Mesendoderm (in vitro differentiated cells): ENCODE results near the gene FANCC. TPM values are rescaled to one million over a fixed set of nuclear protein-coding genes. Genes with fewer than 3 reads are reported as not detected.

Source experiments
- DNase-seq: peaks from one replicate; pipeline ENCODE4 v3.0.0; 2013
- H2AK5ac ChIP-seq: 2 replicates; pipeline ENCODE4 v1.6.1; 2013; ENCODE audit warnings: low read length, inconsistent platforms
- H2BK120ac ChIP-seq: 2 replicates; pipeline ENCODE4 v1.6.1; 2013; ENCODE audit warnings: low read depth, mild to moderate bottlenecking, low read length, moderate library complexity, mixed read lengths
- H2BK15ac ChIP-seq: replicated peaks from 2 replicates; pipeline ENCODE4 v1.6.1; 2013; ENCODE audit warnings: low read depth, mild to moderate bottlenecking, moderate library complexity
- H2BK5ac ChIP-seq: 2 replicates; pipeline ENCODE4 v1.6.1; 2013; ENCODE audit warnings: low read length, inconsistent platforms
- H3K18ac ChIP-seq: 2 replicates; pipeline ENCODE4 v1.6.1; 2013; ENCODE audit warnings: mild to moderate bottlenecking, low read length, mixed read lengths
- H3K23ac ChIP-seq: one replicate; pipeline ENCODE4 v1.6.1; 2013; ENCODE audit warnings: low read length
- H3K27ac ChIP-seq: 2 replicates; pipeline ENCODE4 v1.5.1; 2013; ENCODE audit warnings: low read depth, mild to moderate bottlenecking, inconsistent platforms, low read length, moderate library complexity
- H3K27me3 ChIP-seq: 2 replicates; pipeline ENCODE4 v1.6.1; 2013; ENCODE audit warnings: low read length, control low read depth, mild to moderate bottlenecking, inconsistent platforms; ENCODE audit not compliant: insufficient read depth, poor library complexity
- H3K36me3 ChIP-seq: 2 replicates; pipeline ENCODE4 v1.6.1; 2013; ENCODE audit warnings: low read length, inconsistent platforms; ENCODE audit not compliant: control insufficient read depth, insufficient read depth
- H3K4ac ChIP-seq: one replicate; pipeline ENCODE4 v1.6.1; 2013; ENCODE audit warnings: low read depth, mild to moderate bottlenecking, low read length, moderate library complexity
- H3K4me1 ChIP-seq: 2 replicates; pipeline ENCODE4 v1.6.1; 2013; ENCODE audit warnings: low read depth, low read length, inconsistent platforms; ENCODE audit not compliant: control insufficient read depth
- H3K4me2 ChIP-seq: 2 replicates; pipeline ENCODE4 v1.6.1; 2013; ENCODE audit warnings: low read length
- H3K4me3 ChIP-seq: 2 replicates; pipeline ENCODE4 v1.5.1; 2013; ENCODE audit warnings: mild to moderate bottlenecking, low read length
- H3K56ac ChIP-seq: one replicate; pipeline ENCODE4 v1.6.1; 2013; ENCODE audit warnings: low read length
- H3K79me1 ChIP-seq: 2 replicates; pipeline ENCODE4 v1.6.1; 2013; ENCODE audit warnings: low read length, inconsistent platforms
- H3K79me2 ChIP-seq: 2 replicates; pipeline ENCODE4 v1.6.1; 2013; ENCODE audit warnings: mild to moderate bottlenecking, low read length; ENCODE audit not compliant: control insufficient read depth, insufficient read depth
- H3K9ac ChIP-seq: 2 replicates; pipeline ENCODE4 v1.6.1; 2013; ENCODE audit warnings: low read length, inconsistent platforms
- H4K5ac ChIP-seq: one replicate; pipeline ENCODE4 v1.6.1; 2013; ENCODE audit warnings: low read length
- H4K8ac ChIP-seq: one replicate; pipeline ENCODE4 v1.6.1; 2013; ENCODE audit warnings: low read depth, mild to moderate bottlenecking, control low read depth, low read length, moderate library complexity
- WGBS: extraction: QIAGEN DNeasy Blood & Tissue Kit; methylation state at CpG from one replicate; pipeline ENCODE4 v1.1.7; 2013; ENCODE audit warnings: low lambda C conversion rate, missing lambda C conversion rate; ENCODE audit not compliant: insufficient coverage; ENCODE audit errors: extremely low coverage; 5-methylcytosine and 5-hydroxymethylcytosine counted together
- polyA plus RNA-seq, 2 experiments: library from polyadenylated mRNA; stranded (reverse); fragments of 200-250 nt; gene quantifications; one replicate each; pipeline ENCODE4 v1.2.3, GENCODE V29; 2013

FANCC gene, protein sequence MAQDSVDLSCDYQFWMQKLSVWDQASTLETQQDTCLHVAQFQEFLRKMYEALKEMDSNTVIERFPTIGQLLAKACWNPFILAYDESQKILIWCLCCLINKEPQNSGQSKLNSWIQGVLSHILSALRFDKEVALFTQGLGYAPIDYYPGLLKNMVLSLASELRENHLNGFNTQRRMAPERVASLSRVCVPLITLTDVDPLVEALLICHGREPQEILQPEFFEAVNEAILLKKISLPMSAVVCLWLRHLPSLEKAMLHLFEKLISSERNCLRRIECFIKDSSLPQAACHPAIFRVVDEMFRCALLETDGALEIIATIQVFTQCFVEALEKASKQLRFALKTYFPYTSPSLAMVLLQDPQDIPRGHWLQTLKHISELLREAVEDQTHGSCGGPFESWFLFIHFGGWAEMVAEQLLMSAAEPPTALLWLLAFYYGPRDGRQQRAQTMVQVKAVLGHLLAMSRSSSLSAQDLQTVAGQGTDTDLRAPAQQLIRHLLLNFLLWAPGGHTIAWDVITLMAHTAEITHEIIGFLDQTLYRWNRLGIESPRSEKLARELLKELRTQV
- polyA plus RNA-seq (2013, experiment 1 of 2) = 8.1 TPM
- polyA plus RNA-seq (2013, experiment 2 of 2) = 7.9 TPM

DNA sequence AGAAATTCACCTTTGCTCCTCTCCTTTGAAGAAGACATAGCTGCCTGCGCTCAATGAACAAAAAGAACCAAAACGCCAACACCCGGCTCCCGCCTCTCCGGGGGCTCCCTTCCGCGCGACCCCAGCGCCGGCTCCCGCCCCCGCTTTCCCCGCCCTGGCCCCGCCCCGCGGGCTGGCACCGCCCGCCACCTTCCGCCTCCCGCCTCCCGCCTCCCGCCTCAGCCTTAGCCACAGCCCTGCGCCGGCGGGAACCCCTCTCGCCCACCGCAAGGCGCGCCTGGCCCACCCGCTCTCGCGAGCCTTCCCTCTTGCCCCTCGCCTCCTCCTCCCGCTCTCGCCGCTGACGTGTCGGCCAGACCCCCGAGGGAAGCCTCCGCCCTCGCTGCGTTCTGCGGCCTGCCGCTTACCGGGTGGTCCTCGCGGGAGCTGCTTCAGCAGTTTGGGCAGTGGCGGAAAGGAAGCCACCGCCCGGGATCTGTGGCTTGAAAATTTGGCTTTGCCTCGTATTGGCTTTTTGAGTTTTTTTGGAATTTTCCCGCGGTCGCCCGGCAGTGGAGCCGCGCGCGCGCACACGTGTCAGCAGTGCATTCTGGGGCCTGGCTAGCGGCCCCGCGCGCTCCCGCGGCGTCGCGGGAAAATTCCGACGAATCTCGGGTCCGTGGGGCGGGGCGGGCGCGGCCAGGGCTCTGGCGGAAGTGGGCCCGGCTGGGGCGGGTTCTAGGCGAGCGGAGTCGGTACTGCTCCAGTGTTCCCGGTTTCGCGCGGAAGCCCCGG lies at the start of gene FANCC:
Gene FANCC, minus strand, starts transcription at position 591 of the 774 bp plus-strand sequence. CDS start 68,418 bp downstream, outside the sequence.
- peaks cover 3% of the 10 kb centered on the region for H3K79me1 ChIP-seq
- H3K4me1 ChIP-seq = no peaks in the 10 kb centered on the region
- H3K56ac ChIP-seq = peak within 1 kb of the TSS; percentile 93
- H3K27me3 ChIP-seq = no peaks in the 10 kb centered on the region
- H3K23ac ChIP-seq = no peak within 1 kb of the TSS
- H3K27ac ChIP-seq = peak within 1 kb of the TSS; percentile 96
- no peak within 1 kb of the TSS for H2BK15ac ChIP-seq
- H2BK5ac ChIP-seq = peak within 1 kb of the TSS; percentile 79
- H4K8ac ChIP-seq = peak within 1 kb of the TSS; percentile 77
- peak within 1 kb of the TSS; percentile 10 for H2BK120ac ChIP-seq
- peak within 1 kb of the TSS; percentile 69 for H3K4me2 ChIP-seq
- H2AK5ac ChIP-seq = no peak within 1 kb of the TSS
- H3K9ac ChIP-seq = peak within 1 kb of the TSS; percentile 97
- H3K36me3 ChIP-seq = no peaks in the 10 kb centered on the region
- H3K18ac ChIP-seq = peak within 1 kb of the TSS; percentile 88
- H3K4me3 ChIP-seq = peak within 1 kb of the TSS; percentile 73
- DNase-seq = peak; percentile 98
- WGBS = no CpG with 5 or more reads among the region's 89 CpGs
- H3K79me2 ChIP-seq = peaks cover 1% of the 10 kb centered on the region
- H4K5ac ChIP-seq = peak within 1 kb of the TSS; percentile 54
- H3K4ac ChIP-seq = peak within 1 kb of the TSS; percentile 74

DNA sequence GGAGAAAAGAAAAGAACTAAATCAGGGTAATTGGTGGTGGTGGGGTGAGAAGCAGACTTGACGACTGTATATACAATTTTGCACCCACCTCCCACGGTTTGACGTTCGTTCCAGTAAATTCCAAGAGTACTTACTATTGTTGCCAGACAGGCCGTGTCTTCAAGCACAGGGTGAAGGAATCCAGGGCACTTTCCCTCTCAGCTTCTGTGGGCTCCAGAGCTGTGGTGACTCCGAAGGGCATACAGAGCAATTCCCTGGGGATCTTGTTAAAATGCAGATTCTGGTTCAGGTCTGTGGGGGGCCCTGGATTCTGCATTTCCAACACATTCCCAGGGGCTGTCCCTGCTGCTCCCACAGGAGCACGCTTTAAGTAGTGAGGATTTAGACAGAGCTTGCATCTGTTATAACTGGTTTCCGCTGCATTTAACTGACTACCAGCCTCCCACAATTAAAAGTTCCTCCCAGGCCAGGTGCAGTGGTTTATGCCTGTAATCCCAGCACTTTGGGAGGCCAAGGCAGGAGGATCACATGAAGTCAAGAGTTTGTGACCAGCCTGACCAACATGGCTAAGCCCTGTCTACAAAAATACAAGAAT lies 49.3 kb upstream of the FANCC start:
- no peaks in the 10 kb centered on the region for H3K36me3 ChIP-seq
- H3K23ac ChIP-seq = no peak overlapping the region
- H2BK120ac ChIP-seq = no peak overlapping the region
- no peak overlapping the region for H4K5ac ChIP-seq
- peaks cover 3% of the 10 kb centered on the region for H3K4me1 ChIP-seq
- H4K8ac ChIP-seq = no peak overlapping the region
- H2AK5ac ChIP-seq = no peak overlapping the region
- no peak overlapping the region for H2BK15ac ChIP-seq
- H3K4me2 ChIP-seq = no peak overlapping the region
- H3K18ac ChIP-seq = no peak overlapping the region
- H3K27me3 ChIP-seq = no peaks in the 10 kb centered on the region
- H3K56ac ChIP-seq = no peak overlapping the region
- WGBS = no CpG with 5 or more reads among the region's 8 CpGs
- no peak overlapping the region for H3K27ac ChIP-seq
- H3K79me1 ChIP-seq = no peaks in the 10 kb centered on the region
- H2BK5ac ChIP-seq = no peak overlapping the region
- peak; percentile 80 for DNase-seq
- H3K79me2 ChIP-seq = no peaks in the 10 kb centered on the region
- no peak overlapping the region for H3K4ac ChIP-seq
- H3K4me3 ChIP-seq = no peak overlapping the region
- H3K9ac ChIP-seq = no peak overlapping the region

DNA sequence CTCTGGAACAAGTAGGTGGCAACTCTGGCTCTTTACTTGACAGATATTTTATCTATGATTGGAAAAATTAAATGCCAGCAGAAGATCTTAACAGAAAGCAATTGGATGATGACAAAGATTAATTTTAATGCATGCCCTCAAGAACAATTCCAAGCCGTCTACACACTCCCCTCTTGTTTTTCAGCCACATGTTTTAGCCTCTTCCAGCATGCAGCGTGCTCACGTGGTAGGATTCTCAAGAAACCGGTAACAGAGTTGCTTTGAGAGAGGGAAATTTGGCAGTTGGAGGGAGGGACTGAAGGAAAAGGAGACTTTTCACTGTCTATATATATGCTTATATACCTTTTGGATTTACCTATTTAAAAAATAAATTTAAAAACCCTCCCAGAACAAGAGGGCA lies 48.3 kb upstream of the FANCC start:
- Histone ChIP-seq H3K27ac (no peak overlapping the region), H3K36me3 (no peaks in the 10 kb centered on the region), H4K5ac (no peak overlapping the region), H2BK5ac (no peak overlapping the region), H3K4me2 (no peak overlapping the region), H3K27me3 (no peaks in the 10 kb centered on the region), H3K4ac (no peak overlapping the region), H3K4me3 (no peak overlapping the region), H2AK5ac (no peak overlapping the region), H2BK120ac (no peak overlapping the region), H2BK15ac (no peak overlapping the region), H3K79me1 (no peaks in the 10 kb centered on the region), H3K4me1 (peaks cover 3% of the 10 kb centered on the region), H3K79me2 (no peaks in the 10 kb centered on the region), H3K23ac (no peak overlapping the region), H4K8ac (no peak overlapping the region), H3K56ac (no peak overlapping the region), H3K18ac (no peak overlapping the region), H3K9ac (no peak overlapping the region)
- no peak for DNase-seq
- no CpG with 5 or more reads among the region's 4 CpGs for WGBS

DNA sequence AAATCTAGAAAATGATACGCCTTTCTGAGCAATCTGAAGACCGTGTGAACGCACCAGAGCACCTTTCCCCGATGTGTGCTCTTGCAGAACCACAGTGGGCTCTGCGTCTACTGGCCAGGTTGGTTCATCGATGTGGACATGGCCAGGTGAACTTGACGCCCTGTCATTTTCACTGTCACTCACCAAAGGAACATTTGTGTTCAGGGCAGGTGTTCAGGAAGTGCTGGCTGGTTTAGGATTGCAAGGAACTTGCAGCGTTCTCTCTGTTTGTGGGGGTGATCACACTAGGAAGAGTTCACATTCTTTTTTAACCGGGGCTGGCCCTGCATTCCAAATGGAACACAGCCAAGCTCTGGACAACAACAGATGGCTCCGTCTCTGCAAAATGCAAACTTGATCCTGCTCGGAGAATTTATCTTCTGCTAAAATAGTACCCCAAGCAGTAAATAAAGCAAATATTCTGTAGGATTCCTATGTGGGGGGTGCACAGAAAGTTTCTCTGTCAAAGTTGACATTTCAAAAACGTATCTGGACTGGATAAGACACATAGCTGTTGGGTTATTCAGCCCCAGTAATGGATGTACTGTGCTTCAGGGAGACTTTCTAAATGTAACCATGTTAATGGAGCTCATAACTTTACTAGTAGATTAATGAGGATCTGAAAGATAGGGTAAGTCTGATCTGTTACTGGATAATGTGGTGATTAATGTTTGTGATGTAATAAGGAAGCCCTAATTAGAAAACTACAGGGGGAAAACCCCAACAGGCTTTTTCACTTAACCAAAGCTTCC lies 45.7 kb upstream of the FANCC start:
- H3K4me2 ChIP-seq = no peak overlapping the region
- H3K27ac ChIP-seq = no peak overlapping the region
- H3K23ac ChIP-seq = peak overlapping the region; percentile 24
- DNase-seq = no peak
- no CpG with 5 or more reads among the region's 12 CpGs for WGBS
- H4K5ac ChIP-seq = no peak overlapping the region
- no peak overlapping the region for H2BK5ac ChIP-seq
- no peak overlapping the region for H3K18ac ChIP-seq
- H3K56ac ChIP-seq = no peak overlapping the region
- no peaks in the 10 kb centered on the region for H3K27me3 ChIP-seq
- H3K4ac ChIP-seq = no peak overlapping the region
- peaks cover 3% of the 10 kb centered on the region for H3K4me1 ChIP-seq
- no peaks in the 10 kb centered on the region for H3K36me3 ChIP-seq
- no peak overlapping the region for H3K4me3 ChIP-seq
- no peak overlapping the region for H4K8ac ChIP-seq
- no peak overlapping the region for H2BK120ac ChIP-seq
- H3K9ac ChIP-seq = no peak overlapping the region
- H2AK5ac ChIP-seq = no peak overlapping the region
- no peaks in the 10 kb centered on the region for H3K79me2 ChIP-seq
- H2BK15ac ChIP-seq = no peak overlapping the region
- H3K79me1 ChIP-seq = no peaks in the 10 kb centered on the region

DNA sequence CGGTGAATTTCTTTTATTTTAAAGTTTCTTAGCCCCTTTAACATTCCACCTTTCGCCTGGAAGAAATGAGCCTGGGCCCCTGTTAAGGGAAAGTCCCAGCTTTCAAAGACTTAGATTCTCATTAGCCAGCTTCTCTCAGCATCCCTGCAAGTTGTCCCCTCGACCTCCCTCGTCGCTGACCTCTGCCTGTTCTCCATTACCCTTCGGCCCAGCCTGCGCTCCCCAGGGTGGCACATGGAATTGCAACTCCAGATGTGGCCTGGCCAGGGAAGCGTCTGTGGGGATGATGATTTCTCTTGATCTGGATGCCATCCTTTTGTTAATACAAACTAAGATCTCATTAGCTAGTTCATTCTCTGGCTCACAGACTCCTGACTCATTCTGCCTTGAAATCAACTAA lies 43.4 kb upstream of the FANCC start:
- Histone ChIP-seq H2BK5ac (no peak overlapping the region), H3K36me3 (no peaks in the 10 kb centered on the region), H3K4me1 (peaks cover 2% of the 10 kb centered on the region), H2AK5ac (no peak overlapping the region), H3K27me3 (no peaks in the 10 kb centered on the region), H3K56ac (peak overlapping the region; percentile 46), H3K4me3 (no peak overlapping the region), H3K79me2 (no peaks in the 10 kb centered on the region), H3K18ac (no peak overlapping the region), H4K5ac (no peak overlapping the region), H3K9ac (no peak overlapping the region), H3K4ac (no peak overlapping the region), H3K4me2 (no peak overlapping the region), H4K8ac (no peak overlapping the region), H2BK120ac (no peak overlapping the region), H2BK15ac (no peak overlapping the region), H3K23ac (no peak overlapping the region), H3K79me1 (no peaks in the 10 kb centered on the region), H3K27ac (no peak overlapping the region)
- WGBS = no CpG with 5 or more reads among the region's 8 CpGs
- DNase-seq = no peak
